Peyer's patch (tissue), 4 donors: ENCODE results near the gene WDR1. TPM values are rescaled to one million over a fixed set of nuclear protein-coding genes. Genes with fewer than 3 reads are reported as not detected.

Source experiments
- DNase-seq, 3 donors: peaks; one replicate each; pipeline ENCODE4 v3.0.0-alpha.2; 2017 to 2019
- H3K27ac ChIP-seq, 4 donors: fragments of 200-600 bp; sonication (generic); one replicate each; pipeline ENCODE4 v1.5.1; 2016 to 2019
- H3K27me3 ChIP-seq, 2 donors: fragments of 200-600 bp; sonication (generic); one replicate each; pipeline ENCODE4 v1.5.1; 2019
- H3K36me3 ChIP-seq, 3 donors: fragments of 200-600 bp; sonication (generic); one replicate each; pipeline ENCODE4 v1.5.1; 2016 to 2019
- H3K4me1 ChIP-seq, 4 donors: fragments of 200-600 bp; sonication (generic); one replicate each; pipeline ENCODE4 v1.5.1; 2016 to 2019
- H3K4me3 ChIP-seq, 4 donors: fragments of 200-600 bp; sonication (generic); 1 replicate in 3 of 4; 2 replicates in 1 of 4; pipeline ENCODE4 v1.5.1; 2016 to 2019; ENCODE audit warnings: mild to moderate bottlenecking in 1 of 4
- H3K9me3 ChIP-seq, 4 donors: fragments of 200-600 bp; sonication (generic); one replicate each; pipeline ENCODE4 v1.5.1; 2016 to 2019; ENCODE audit warnings: mild to moderate bottlenecking in 1 of 4
- POLR2A ChIP-seq, 2 donors: fragments of 450-650 bp; IDR thresholded peaks; one replicate each; pipeline ENCODE4 v1.5.1; 2017; ENCODE audit warnings: antibody characterized with exemption in 2 of 2, mild to moderate bottlenecking in 2 of 2, moderate library complexity in 2 of 2
- total RNA-seq, 4 donors: library from RNA; depleted of rRNA; stranded (reverse); fragments of >200 nt; gene quantifications; one replicate each; pipeline ENCODE4 v1.1.0, GENCODE V29; 2016
- TF ChIP-seq, protein P1 (sequence below), 6 experiments: fragments of 450-650 bp in 4 of 6; fragments of 200-600 bp in 2 of 6; sonication (generic) in 1 of 6; IDR thresholded peaks; one replicate each; pipeline ENCODE4 v1.5.1; 2017 to 2019; ENCODE audit warnings: antibody characterized with exemption in 6 of 6, mild to moderate bottlenecking in 3 of 6, moderate library complexity in 1 of 6

WDR1 gene
- total RNA-seq, 4 donors from 2014 or later: 170 to 192 (median 180) TPM

- no peak overlapping the region for H3K27ac ChIP-seq
- no peaks in the 10 kb centered on the region for H3K4me1 ChIP-seq
- no peaks in the 10 kb centered on the region for H3K27me3 ChIP-seq
- TF ChIP-seq, protein P1, sequence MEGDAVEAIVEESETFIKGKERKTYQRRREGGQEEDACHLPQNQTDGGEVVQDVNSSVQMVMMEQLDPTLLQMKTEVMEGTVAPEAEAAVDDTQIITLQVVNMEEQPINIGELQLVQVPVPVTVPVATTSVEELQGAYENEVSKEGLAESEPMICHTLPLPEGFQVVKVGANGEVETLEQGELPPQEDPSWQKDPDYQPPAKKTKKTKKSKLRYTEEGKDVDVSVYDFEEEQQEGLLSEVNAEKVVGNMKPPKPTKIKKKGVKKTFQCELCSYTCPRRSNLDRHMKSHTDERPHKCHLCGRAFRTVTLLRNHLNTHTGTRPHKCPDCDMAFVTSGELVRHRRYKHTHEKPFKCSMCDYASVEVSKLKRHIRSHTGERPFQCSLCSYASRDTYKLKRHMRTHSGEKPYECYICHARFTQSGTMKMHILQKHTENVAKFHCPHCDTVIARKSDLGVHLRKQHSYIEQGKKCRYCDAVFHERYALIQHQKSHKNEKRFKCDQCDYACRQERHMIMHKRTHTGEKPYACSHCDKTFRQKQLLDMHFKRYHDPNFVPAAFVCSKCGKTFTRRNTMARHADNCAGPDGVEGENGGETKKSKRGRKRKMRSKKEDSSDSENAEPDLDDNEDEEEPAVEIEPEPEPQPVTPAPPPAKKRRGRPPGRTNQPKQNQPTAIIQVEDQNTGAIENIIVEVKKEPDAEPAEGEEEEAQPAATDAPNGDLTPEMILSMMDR (IDR thresholded peaks at IDR 0.05): no peak
- no peak for TF ChIP-seq POLR2A (IDR thresholded peaks at IDR 0.05)
- no peak for DNase-seq
- no peak overlapping the region for H3K4me3 ChIP-seq
- no peaks in the 10 kb centered on the region for H3K36me3 ChIP-seq
- H3K9me3 ChIP-seq: no peaks in the 10 kb centered on the region
Measured at GRCh38 chr4:10140866-10141759, 24.5 kb upstream of the WDR1 start.

DNA sequence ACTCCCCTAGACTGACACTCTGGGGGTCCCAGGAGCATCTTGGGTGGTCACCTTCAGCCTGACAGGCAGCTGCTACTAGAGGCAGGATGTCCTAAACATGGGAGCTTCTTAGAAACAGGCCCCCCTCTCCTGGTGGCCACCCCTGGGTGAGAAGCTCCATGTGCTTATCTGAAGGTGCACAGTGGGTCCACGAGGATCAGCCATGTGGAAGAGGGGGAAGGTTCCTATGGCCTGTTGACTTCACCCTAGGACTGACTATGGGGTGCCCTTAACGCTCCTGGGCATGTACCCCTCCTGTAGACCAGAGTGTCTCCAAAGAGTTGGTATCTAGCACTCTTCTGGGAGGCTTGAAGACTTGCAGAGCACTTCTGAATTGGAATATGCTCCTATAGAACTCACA, 22.9 kb upstream of the WDR1 start:
- Histone ChIP-seq H3K27ac (no peak overlapping the region), H3K36me3 (no peaks in the 10 kb centered on the region), H3K27me3 (no peaks in the 10 kb centered on the region), H3K9me3 (no peaks in the 10 kb centered on the region), H3K4me3 (no peak overlapping the region), H3K4me1 (no peaks in the 10 kb centered on the region)
- no peak for TF ChIP-seq POLR2A (IDR thresholded peaks at IDR 0.05)
- TF ChIP-seq, protein P1 (IDR thresholded peaks at IDR 0.05): no peak
- no peak for DNase-seq

DNA sequence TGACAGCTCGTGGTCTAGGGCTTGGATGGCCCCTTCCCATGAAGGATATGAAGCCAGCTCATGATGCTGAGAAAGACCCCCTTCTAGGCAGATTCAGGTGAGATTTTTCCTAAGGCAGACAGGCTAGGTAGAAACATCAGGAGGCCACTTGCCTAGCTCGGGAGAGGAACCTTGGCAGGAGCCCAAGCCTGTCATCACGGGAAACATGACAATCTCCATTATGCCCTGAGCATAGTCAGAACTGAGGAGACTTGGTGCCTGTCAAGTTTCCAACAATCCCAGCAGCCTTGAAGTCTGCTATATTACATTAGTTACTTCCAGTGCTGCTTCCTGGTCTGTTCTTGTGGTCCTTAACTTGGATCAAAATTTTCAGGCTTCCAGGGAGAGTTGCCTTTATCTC, 18.7 kb upstream of the WDR1 start:
- no peaks in the 10 kb centered on the region for H3K4me1 ChIP-seq
- no peaks in the 10 kb centered on the region for H3K36me3 ChIP-seq
- H3K4me3 ChIP-seq: no peak overlapping the region
- DNase-seq: no peak
- no peaks in the 10 kb centered on the region for H3K9me3 ChIP-seq
- no peak for TF ChIP-seq POLR2A (IDR thresholded peaks at IDR 0.05)
- TF ChIP-seq, protein P1 (IDR thresholded peaks at IDR 0.05): no peak
- H3K27ac ChIP-seq: no peak overlapping the region
- H3K27me3 ChIP-seq: no peaks in the 10 kb centered on the region

- Histone ChIP-seq H3K9me3 (no peaks in the 10 kb centered on the region), H3K36me3 (no peaks in the 10 kb centered on the region), H3K27me3 (no peaks in the 10 kb centered on the region), H3K27ac (no peak overlapping the region), H3K4me3 (no peak overlapping the region), H3K4me1 (no peaks in the 10 kb centered on the region)
- TF ChIP-seq, protein P1 (IDR thresholded peaks at IDR 0.05): no peak
- no peak for TF ChIP-seq POLR2A (IDR thresholded peaks at IDR 0.05)
- no peak for DNase-seq
Measured at GRCh38 chr4:10134141-10134540, 17.5 kb upstream of the WDR1 start.

DNA sequence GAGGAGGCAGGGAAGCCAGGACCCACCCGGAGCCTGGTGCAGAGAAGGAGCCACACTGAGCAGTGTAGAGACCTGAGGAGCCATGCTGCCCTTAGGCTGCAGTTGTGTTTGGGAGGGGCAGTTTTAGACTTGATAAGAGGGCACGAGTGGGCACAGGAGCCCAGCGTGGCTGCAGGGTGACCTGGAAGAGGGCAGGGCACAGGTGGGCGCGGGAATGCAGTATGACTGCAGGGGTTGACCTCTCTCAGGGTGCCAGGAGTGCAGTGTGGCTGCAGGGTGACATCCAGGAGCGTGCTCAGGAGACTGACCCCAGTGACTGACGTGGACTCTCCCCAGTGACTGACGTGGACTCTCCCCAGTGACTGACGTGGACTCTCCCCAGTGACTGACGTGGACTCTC, 14.6 kb upstream of the WDR1 start:
- no peak for DNase-seq
- H3K36me3 ChIP-seq: no peaks in the 10 kb centered on the region
- H3K27me3 ChIP-seq: no peaks in the 10 kb centered on the region
- H3K4me3 ChIP-seq: no peak overlapping the region
- H3K27ac ChIP-seq: no peak overlapping the region
- H3K4me1 ChIP-seq: no peaks in the 10 kb centered on the region
- TF ChIP-seq POLR2A (IDR thresholded peaks at IDR 0.05): no peak
- TF ChIP-seq, protein P1 (IDR thresholded peaks at IDR 0.05): no peak
- no peaks in the 10 kb centered on the region for H3K9me3 ChIP-seq
